Caco-2 (cell line): ENCODE results near the gene CGA. TPM values are rescaled to one million over a fixed set of nuclear protein-coding genes. Genes with fewer than 3 reads are reported as not detected.

Source experiments
- BruUV-seq: library from RNA; stranded (reverse); fragments of 400-500 nt; replicated peaks from 2 replicates; lab custom pipeline; 2021; lab: Mats Ljungman, UMichigan
- CTCF ChIA-PET: fragments of 300-600 bp; sonication (Branson Sonifier 250); formaldehyde crosslinking; loops from one replicate; lab custom pipeline; 2022; ENCODE audit warnings: antibody characterized with exemption; lab: Charles Lee
- POLR2A ChIA-PET: fragments of 300-600 bp; sonication (Branson Sonifier 250); formaldehyde crosslinking; loops from one replicate; lab custom pipeline; 2022; ENCODE audit warnings: antibody characterized with exemption; lab: Charles Lee
- DNase-seq, 2 experiments: peaks; one replicate each; pipeline versions ENCODE4 v3.0.0 to v3.0.0-alpha.2; 2020 to 2022
- H3K27me3 ChIP-seq: replicated peaks from 2 replicates; pipeline ENCODE4 v1.6.0; 2011; ENCODE audit warnings: low read length; ENCODE audit not compliant: control insufficient read depth, insufficient read depth
- H3K36me3 ChIP-seq: 2 replicates; pipeline ENCODE4 v1.5.1; 2011; ENCODE audit warnings: low read length; ENCODE audit not compliant: control insufficient read depth, insufficient read depth
- H3K4me1 ChIP-seq: fragments of 250-450 bp; sonication (Bioruptor Pico); 2 replicates; pipeline ENCODE4 v1.5.1; 2020; ENCODE audit warnings: mild to moderate bottlenecking
- H3K4me3 ChIP-seq: 2 replicates; pipeline ENCODE4 v1.5.1; 2011; ENCODE audit warnings: low read depth, mild to moderate bottlenecking, control low read depth, low read length
- H3K9me3 ChIP-seq: fragments of 250-450 bp; sonication (Bioruptor Pico); 2 replicates; pipeline ENCODE4 v1.5.1; 2020; ENCODE audit warnings: mild to moderate bottlenecking, moderate library complexity
- H3K27ac Mint-ChIP-seq: one replicate; pipeline ENCODE4 v1.8.0; 2022; ENCODE audit warnings: mixed read lengths; ENCODE audit not compliant: unreplicated experiment
- H3K27me3 Mint-ChIP-seq: one replicate; pipeline ENCODE4 v1.8.0; 2022; ENCODE audit warnings: mixed read lengths; ENCODE audit not compliant: insufficient read depth, unreplicated experiment
- H3K36me3 Mint-ChIP-seq: one replicate; pipeline ENCODE4 v1.8.0; 2022; ENCODE audit warnings: mild to moderate bottlenecking, mixed read lengths; ENCODE audit not compliant: insufficient read depth, unreplicated experiment
- H3K4me1 Mint-ChIP-seq: one replicate; pipeline ENCODE4 v1.8.0; 2022; ENCODE audit warnings: low read depth, mixed read lengths; ENCODE audit not compliant: unreplicated experiment
- H3K4me3 Mint-ChIP-seq: one replicate; pipeline ENCODE4 v1.8.0; 2022; ENCODE audit warnings: mild to moderate bottlenecking, moderate library complexity, mixed read lengths; ENCODE audit not compliant: unreplicated experiment
- H3K9me3 Mint-ChIP-seq: one replicate; pipeline ENCODE4 v1.8.0; 2022; ENCODE audit warnings: mixed read lengths; ENCODE audit not compliant: unreplicated experiment
- CTCF ChIP-seq, 2 experiments: fragments of 200-600 bp in 1 of 2; IDR thresholded peaks; 1 replicate in 1 of 2; 2 replicates in 1 of 2; pipeline versions ENCODE4 v1.5.1 to v1.8.0; 2011 to 2022; ENCODE audit warnings: antibody characterized with exemption in 1 of 2, control low read depth in 1 of 2, inconsistent platforms in 1 of 2, low read depth in 1 of 2, low read length in 1 of 2, mild to moderate bottlenecking in 1 of 2, moderate library complexity in 1 of 2; ENCODE audit not compliant: insufficient read depth in 1 of 2, severe bottlenecking in 1 of 2, unreplicated experiment in 1 of 2
- intact Hi-C: fragments of 100-400 bp; cut with micrococcal nuclease; formaldehyde crosslinking; loops from one replicate; pipeline ENCODE4 v1.10.0; 2022; ENCODE audit not compliant: unreplicated experiment
- total RNA-seq: library from RNA; stranded (reverse); gene quantifications from 2 replicates; pipeline ENCODE4 v1.2.3, GENCODE V29; 2022

The CGA gene
- total RNA-seq, 1 experiment from 2014 or later, result not detected

GRCh38 chr6:87065117-87065516, 29.8 kb downstream of the CGA start:
- no peaks in the 10 kb centered on the region for H3K36me3 Mint-ChIP-seq
- no TSS peak for BruUV-seq
- peaks cover 18% of the 10 kb centered on the region for H3K4me1 Mint-ChIP-seq
- no peak overlapping the region for H3K27ac Mint-ChIP-seq
- no peak overlapping the region for H3K4me3 ChIP-seq
- no peaks in the 10 kb centered on the region for H3K36me3 ChIP-seq
- ChIA-PET POLR2A (no interaction called here), CTCF (interaction anchor here (0.6 kb wide), 1 partner anchor 14 kb away, joined by 3 read pairs; no protein-coding TSS in a partner anchor)
- no peaks in the 10 kb centered on the region for H3K27me3 Mint-ChIP-seq
- no peak for DNase-seq
- H3K27me3 ChIP-seq, result no peaks in the 10 kb centered on the region
- intact Hi-C loops, result loop anchor here (10.0 kb wide), 1 partner anchor 410 kb away; the partner anchor contains the start of gene SLC35A1
- H3K9me3 Mint-ChIP-seq, result peaks cover 2% of the 10 kb centered on the region
- peaks cover 7% of the 10 kb centered on the region; the same call in 1 of the 2 replicates for H3K4me1 ChIP-seq
- H3K4me3 Mint-ChIP-seq, result no peak overlapping the region
- H3K9me3 ChIP-seq, result no peaks in the 10 kb centered on the region
- no peak for TF ChIP-seq CTCF (IDR thresholded peaks at IDR 0.05; ENCODE audit: insufficient read depth in 1 of 2, low read depth in 1 of 2, low read length in 1 of 2, severe bottlenecking in 1 of 2, unreplicated experiment in 1 of 2)

- CTCF ChIA-PET, result no interaction called here
- intact Hi-C loops, result loop anchor here (10.0 kb wide), 1 partner anchor 415 kb away; the partner anchor contains the start of gene SLC35A1
- no peak overlapping the region for H3K4me3 ChIP-seq
- Mint-ChIP-seq H3K4me3 (no peak overlapping the region), H3K4me1 (peaks cover 11% of the 10 kb centered on the region), H3K36me3 (no peaks in the 10 kb centered on the region), H3K27ac (no peak overlapping the region), H3K9me3 (no peaks in the 10 kb centered on the region), H3K27me3 (no peaks in the 10 kb centered on the region)
- no peaks in the 10 kb centered on the region for H3K9me3 ChIP-seq
- POLR2A ChIA-PET, result no interaction called here
- no peaks in the 10 kb centered on the region for H3K4me1 ChIP-seq
- H3K36me3 ChIP-seq, result no peaks in the 10 kb centered on the region
- no peak for DNase-seq
- no peak for TF ChIP-seq CTCF (IDR thresholded peaks at IDR 0.05; ENCODE audit: insufficient read depth in 1 of 2, low read depth in 1 of 2, low read length in 1 of 2, severe bottlenecking in 1 of 2, unreplicated experiment in 1 of 2)
- no TSS peak for BruUV-seq
- no peaks in the 10 kb centered on the region for H3K27me3 ChIP-seq
These were observed 35.0 kb downstream of the CGA start for GRCh38 chr6:87059943-87060342.

- Mint-ChIP-seq H3K4me3 (no peak overlapping the region), H3K36me3 (no peaks in the 10 kb centered on the region), H3K4me1 (no peaks in the 10 kb centered on the region), H3K9me3 (no peaks in the 10 kb centered on the region), H3K27ac (no peak overlapping the region), H3K27me3 (peaks cover 3% of the 10 kb centered on the region)
- no peak for DNase-seq
- H3K9me3 ChIP-seq, result no peaks in the 10 kb centered on the region
- TF ChIP-seq CTCF (IDR thresholded peaks at IDR 0.05; ENCODE audit: insufficient read depth in 1 of 2, low read depth in 1 of 2, low read length in 1 of 2, severe bottlenecking in 1 of 2, unreplicated experiment in 1 of 2), result no peak
- ChIA-PET CTCF (no interaction called here), POLR2A (no interaction called here)
- no peaks in the 10 kb centered on the region for H3K36me3 ChIP-seq
- no peaks in the 10 kb centered on the region for H3K4me1 ChIP-seq
- BruUV-seq, result no TSS peak
- no peaks in the 10 kb centered on the region for H3K27me3 ChIP-seq
- intact Hi-C loops, result no loop called here
- H3K4me3 ChIP-seq, result no peak overlapping the region
These were observed 40.6 kb downstream of the CGA start for GRCh38 chr6:87054143-87054833.
